Retinal pigment epithelial cell (primary cell): ENCODE measurements around the gene TEN1.

Experiments used
- DNase-seq: peaks from one replicate; pipeline ENCODE4 v3.0.0-alpha.2; 2010; ENCODE audit warnings: low read depth
- H3K4me3 ChIP-seq: 2 replicates; pipeline ENCODE4 v1.5.1; 2011; ENCODE audit warnings: mild to moderate bottlenecking, low read length, control low read depth, moderate library complexity
- CTCF ChIP-seq: conservative IDR thresholded peaks from 2 replicates; pipeline ENCODE4 v1.5.1; 2011; ENCODE audit warnings: low read depth, low read length, control low read depth, inconsistent platforms

TEN1 gene

GRCh38 chr17:75978938-75979704 is at the start of gene TEN1, which contains the start of gene ACOX1:
TEN1 (plus strand) TSS chr17:75979240; CDS start chr17:75986193, 6,953 bp downstream.
ACOX1 (minus strand) TSS chr17:75979166; CDS start chr17:75979073, 93 bp downstream.
- DNase-seq, result peak; percentile 90
- TF ChIP-seq CTCF, result no peak
- peak within 1 kb of the TSS; percentile 85 for H3K4me3 ChIP-seq

- no peak for TF ChIP-seq CTCF
- DNase-seq, result no peak
- H3K4me3 ChIP-seq, result no peak overlapping the region
Observed at GRCh38 chr17:75931062-75931461, 48.0 kb upstream of the TEN1 start.

GRCh38 chr17:75932852-75933251 is 46.2 kb upstream of the TEN1 start:
- no peak overlapping the region for H3K4me3 ChIP-seq
- TF ChIP-seq CTCF, result no peak
- no peak for DNase-seq

GRCh38 chr17:75933808-75934207 is 45.2 kb upstream of the TEN1 start:
- TF ChIP-seq CTCF, result no peak
- DNase-seq, result no peak
- no peak overlapping the region for H3K4me3 ChIP-seq

GRCh38 chr17:75937652-75938051 is 41.4 kb upstream of the TEN1 start:
- no peak for TF ChIP-seq CTCF
- H3K4me3 ChIP-seq, result no peak overlapping the region
- no peak for DNase-seq

GRCh38 chr17:75940727-75941441 is 38.2 kb upstream of the TEN1 start, which contains the start of gene FBF1:
FBF1 (minus strand) TSS chr17:75941042; CDS start chr17:75938149, 2,893 bp downstream.
- H3K4me3 ChIP-seq, result peak within 1 kb of the TSS; percentile 68
- TF ChIP-seq CTCF, result no peak
- DNase-seq, result peak; percentile 72
